GM03348 (cell line): Measurements from ENCODE around the gene SIGLEC11.
"Not testable (repeated sequence)": the region's sequence is repeated elsewhere in the genome, so short reads cannot be mapped to it uniquely, and the experiment has no call there.

Experiments
- DNase-seq: peaks from one replicate; pipeline ENCODE4 v3.0.0; 2012; ENCODE audit warnings: low spot score

SIGLEC11 gene

DNA sequence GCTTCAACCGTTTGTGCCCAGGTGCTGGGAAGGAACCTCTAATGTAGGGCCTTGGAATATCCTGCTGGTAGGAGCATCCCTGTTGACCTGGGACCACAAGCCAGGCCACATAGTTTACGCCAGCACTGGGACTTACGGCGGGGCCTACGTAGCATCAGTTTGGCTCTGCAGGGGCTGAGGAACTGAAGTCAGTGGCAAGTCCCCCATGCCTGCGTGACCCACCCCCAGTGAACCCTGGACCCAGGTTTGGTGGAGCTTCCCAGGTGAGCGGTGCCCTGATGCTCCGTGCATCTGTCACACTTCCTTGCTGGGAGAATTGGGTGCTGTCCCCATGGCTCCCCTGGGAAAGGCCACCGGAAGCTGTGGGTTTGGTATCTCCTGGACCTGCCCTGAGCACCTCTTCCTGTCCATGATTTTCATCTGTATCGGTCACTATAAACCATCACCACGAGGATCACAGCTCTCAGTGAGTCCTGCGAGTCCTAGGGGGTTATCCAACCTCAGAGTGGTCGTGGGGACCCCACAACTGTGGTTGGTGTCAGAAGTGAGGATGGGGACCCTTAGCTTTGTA, 9.9 kb downstream of the SIGLEC11 start:
- DNase-seq, result no peak

DNA sequence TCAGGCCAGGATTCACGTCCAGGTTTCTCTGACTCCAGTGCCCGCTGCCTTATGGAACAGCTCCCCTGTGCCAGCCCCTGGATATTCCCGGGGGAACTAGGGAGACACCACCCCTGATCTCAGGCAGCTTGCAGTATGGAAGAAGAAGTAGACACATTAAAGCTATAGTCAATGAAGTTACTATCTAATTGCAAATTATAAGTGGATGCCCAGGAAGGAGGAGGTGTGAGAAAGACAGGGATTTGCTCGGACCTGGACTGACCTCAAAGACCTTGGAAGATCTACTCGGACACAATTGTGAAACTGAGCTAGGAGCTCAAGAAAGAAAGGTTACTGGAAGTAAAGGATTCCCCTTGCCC, 10.4 kb downstream of the SIGLEC11 start:
- DNase-seq, result no peak

GRCh38 chr19:49949742-49950589, 11.0 kb downstream of the SIGLEC11 start:
- no peak for DNase-seq

- no peak for DNase-seq
Measured at GRCh38 chr19:49946415-49946814, 14.6 kb downstream of the SIGLEC11 start.

DNA sequence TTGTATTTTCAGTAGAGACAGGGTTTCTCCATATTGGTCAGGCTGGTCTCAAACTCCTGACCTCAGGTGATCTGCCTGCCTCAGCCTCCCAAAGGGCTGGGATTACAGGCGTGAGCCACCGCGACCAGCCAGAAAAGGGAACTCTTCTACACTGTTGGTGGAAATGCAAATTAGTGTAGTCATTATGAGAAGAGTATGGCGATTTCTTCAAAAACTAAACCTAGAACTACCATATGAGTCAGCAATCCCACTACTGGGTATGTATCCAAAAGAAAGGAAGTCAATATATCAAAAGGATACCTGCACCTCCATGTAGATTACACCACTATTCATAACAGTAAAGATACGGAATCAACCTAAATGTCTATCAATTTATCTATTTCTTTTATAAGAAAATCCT, 16.4 kb downstream of the SIGLEC11 start:
- DNase-seq, result not testable (repeated sequence)

DNA sequence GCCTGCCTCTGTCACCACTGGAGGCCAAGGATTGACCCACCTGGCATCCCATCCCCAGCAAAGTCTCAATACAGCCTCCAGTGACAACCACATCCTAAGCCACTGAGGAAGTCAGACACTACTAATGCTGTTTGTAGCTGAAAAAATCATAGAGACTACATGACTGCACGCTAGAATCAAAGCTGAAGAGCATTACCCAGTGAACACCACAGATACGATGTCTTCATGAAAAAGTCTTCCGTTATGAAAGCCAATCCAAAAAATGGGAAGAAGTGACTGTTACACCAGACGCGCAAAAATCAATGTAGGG, 20.5 kb downstream of the SIGLEC11 start:
- no peak for DNase-seq

DNA sequence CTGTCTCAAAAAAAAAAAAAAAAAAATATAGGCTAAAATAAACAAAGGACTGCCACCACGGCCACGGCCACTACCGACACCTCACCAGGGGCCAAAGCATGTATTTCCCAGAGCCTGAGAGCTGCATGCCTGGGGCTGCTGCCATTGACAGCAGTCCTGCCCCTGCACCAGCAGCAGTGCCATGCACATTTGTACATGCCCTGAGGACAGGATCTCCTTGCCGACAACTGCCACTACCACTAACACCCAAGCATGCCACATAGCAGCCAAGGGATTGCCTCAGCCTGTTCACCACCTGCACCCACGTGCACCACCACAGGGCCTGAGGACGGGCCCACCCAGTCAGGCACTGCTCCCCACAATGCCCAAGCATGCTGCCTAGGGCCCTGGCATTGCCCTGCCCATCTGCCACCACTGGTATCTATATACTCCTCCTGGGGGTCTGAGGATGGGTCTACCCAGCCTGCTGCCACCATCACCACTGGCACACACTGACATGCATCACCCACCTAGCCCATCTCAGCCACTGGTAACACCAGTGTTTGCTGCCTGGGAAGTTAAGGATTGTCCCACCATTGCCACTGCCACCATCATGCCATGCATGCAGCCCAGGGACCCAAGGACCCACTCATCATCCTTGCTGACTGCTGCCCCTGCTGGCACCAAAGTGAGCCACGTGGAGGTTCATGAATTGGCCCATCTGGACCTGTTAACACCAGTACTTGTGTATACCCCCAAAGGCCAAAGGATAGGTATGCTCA, 21.1 kb downstream of the SIGLEC11 start:
- DNase-seq, result no peak

- DNase-seq, result no peak
Measured at GRCh38 chr19:49938662-49939061, 22.3 kb downstream of the SIGLEC11 start.

DNA sequence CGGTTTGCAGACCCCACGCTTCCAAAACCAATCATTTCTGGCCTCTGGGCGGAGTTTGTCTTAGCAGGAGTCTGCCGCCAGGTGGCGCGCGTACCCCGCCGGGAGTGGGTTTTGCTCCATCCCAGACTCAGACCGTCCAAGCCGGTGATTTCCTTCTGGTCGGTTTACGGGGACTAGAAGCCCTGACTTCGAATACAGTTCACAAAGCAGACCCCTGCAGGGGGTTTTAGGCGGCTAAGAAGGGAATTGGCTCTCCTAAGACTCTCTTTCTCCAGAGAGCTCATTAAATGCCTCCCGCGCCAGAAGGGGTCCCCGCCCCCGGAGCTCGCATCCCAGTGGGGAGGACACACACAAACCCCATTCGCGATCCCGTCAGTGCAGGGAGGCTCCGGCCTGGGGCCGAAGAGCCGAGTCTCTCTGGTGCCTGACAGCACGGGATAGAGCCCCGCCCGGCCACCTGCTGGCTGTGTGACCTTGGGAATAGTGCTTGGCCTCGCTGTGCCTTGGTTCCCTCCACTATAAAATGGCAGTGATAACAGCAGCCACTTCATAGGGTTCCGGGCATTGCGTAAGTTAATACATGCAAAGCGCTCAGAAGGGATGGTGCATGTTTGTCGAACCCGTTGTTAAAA, 23.1 kb downstream of the SIGLEC11 start:
- DNase-seq, result peak; percentile 90

DNA sequence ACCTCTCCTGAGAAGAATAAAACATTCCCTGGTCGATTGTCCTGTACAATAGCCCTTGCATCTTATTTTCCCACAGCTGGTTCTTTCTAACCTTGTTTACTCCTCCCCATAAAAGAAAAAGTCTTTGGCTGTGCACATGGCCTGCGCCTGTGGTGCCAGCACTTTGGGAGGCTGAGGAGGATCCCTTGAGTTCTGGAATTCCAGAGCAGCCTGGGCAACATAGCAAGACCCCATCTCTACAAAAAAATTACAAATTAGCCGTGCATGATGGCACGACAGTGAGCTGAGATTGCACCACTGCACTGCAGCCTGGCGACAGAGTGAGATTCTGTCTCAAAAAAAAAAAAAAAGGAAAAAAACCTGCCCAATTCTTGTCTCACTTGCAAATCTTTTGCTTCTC, 24.4 kb downstream of the SIGLEC11 start:
- DNase-seq, result no peak

- DNase-seq, result no peak
Measured at GRCh38 chr19:49933643-49934042, 27.3 kb downstream of the SIGLEC11 start.

DNA sequence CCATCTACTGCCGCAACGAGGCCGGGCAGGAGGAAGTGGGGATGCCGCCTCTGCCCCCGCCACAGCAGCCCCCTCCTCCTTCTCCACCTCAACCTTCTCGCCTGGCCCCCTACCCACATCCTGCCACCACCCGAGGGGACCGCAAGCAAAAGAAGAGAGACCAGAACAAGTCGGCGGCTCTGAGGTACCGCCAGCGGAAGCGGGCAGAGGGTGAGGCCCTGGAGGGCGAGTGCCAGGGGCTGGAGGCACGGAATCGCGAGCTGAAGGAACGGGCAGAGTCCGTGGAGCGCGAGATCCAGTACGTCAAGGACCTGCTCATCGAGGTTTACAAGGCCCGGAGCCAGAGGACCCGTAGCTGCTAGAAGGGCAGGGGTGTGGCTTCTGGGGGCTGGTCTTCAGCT, 28.2 kb downstream of the SIGLEC11 start:
- DNase-seq, result no peak

- DNase-seq, result no peak
Measured at GRCh38 chr19:49932041-49932451, 28.9 kb downstream of the SIGLEC11 start.

DNA sequence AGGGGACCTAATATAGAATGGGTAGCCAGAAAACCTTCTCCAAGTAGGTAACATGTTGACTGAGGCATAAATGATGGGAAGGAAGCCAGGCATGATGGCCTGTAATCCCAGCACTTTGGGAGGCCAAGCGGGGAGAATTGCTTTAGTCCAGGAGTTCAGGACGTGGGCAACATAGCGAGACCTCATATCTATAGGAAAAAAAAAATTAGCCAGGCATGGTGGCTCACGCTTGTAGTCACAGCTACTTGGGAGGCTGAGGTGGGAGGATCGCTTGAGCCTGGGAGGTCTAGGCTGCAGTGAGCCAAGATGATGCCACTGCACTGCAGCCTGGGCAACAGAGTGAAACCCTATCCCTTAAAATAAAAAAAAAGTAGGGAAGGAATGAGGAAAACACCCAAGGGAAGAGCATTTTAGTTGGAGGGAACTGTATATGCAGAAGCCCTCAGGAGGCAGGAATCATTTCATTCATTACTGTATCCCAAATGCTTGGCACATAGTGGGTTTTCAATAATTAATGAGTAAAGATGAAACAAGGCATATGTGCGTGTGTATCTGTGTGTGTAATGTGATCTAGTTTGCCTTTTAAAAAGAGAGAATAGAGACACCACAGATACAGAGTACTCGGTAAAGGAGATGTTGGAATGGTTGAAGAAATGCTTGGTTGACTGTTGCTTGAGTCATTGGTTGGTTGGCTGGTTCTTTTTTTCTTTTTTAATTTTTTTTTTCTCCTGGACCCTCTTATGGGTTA, 29.5 kb downstream of the SIGLEC11 start:
- DNase-seq, result no peak

DNA sequence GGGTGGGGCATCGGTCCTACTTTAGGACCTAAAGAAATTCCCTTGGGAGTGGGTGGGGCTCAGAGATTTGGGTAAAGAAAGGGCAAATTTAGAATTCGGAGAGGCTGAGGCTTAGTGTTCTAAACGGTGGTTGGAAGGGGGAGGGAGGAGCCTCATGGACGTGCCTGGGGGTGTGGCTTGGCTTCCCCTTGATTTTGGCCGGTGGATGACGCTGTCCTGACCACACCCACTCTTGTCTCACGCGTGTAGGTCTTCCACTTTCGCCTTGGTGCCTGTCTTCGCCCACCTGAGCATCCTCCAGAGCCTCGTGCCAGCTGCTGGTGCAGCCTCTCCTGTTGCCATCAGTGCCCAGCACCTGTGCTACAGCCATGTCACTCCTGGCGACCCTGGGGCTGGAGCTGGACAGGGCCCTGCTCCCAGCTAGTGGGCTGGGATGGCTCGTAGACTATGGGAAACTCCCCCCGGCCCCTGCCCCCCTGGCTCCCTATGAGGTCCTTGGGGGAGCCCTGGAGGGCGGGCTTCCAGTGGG, 30.4 kb downstream of the SIGLEC11 start:
- DNase-seq, result peak; percentile 33

DNA sequence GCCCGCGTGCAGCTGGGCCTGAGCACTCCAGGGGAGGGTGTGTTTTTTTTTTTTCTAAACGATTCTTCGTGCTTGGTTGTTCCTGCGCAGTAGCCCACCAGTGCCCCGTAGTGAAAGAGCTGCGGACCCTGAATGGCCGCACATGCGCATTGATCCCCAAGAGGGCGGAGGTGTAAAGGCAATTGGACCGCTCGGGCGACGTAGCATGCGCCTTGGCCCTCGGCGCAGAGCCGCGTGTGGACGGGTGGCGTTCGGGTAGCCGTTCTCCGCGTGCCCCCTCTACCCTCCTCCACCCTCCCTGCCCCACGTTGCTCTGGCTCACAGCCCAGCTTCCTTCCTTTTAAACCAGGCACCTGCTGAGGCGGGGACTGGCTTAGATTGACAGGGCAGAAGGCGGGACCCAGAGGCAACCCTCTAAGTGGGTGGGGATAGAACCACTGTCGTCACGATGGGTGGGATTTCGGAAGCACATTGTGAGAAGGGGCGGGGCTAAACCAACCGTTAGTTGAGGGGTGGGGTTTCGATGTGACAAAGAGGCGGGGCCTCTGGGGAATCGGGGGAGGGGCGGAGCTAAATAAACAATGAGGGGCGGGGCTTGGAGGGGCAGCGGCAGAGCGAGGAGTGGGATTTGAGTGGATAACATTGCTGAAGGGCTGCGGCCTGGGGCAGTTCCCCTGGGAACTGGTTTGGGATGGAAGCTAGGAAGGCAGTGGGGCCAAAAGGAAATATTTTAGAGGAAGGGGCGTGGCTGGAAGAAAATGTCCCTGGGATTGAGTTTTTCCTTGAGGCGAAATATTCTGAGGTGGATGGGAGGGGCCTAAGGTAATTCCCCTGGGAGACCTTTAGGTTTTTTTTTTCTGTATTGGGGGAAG, 31.1 kb downstream of the SIGLEC11 start:
- DNase-seq, result peak; percentile 96

DNA sequence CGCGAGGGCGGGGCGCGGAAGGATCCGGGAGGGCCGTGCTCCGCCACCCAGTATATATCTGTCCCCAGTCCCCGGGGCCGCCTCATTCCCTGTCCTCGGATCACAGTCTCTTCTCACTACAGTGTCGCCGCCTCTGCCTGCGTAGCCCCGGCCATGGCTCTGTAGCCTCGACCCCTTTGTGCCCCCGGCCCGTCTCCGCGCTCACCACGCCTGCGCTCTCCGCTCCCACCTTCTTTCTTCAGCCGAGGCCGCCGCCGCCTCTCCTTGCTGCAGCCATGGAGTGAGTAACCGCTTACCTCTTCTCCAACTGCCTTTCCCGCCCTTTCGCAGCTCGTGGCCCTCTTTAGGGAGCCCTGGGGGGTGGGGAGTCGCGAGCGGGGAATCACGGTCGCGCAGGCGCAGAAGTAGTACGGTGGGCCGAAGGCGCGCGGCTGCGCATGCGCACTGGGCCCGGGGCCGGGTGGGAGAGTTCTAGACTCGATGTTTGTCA, 31.8 kb downstream of the SIGLEC11 start, which contains the start of the genes ATF5 and NUP62:
ATF5 (plus strand) TSS at position 85 of the 490 bp plus-strand sequence. CDS start 1,646 bp downstream, outside the sequence.
NUP62 (minus strand) TSS at position 384 of the 490 bp plus-strand sequence. CDS start 19,697 bp downstream, outside the sequence.
- DNase-seq, result peak; percentile 100

DNA sequence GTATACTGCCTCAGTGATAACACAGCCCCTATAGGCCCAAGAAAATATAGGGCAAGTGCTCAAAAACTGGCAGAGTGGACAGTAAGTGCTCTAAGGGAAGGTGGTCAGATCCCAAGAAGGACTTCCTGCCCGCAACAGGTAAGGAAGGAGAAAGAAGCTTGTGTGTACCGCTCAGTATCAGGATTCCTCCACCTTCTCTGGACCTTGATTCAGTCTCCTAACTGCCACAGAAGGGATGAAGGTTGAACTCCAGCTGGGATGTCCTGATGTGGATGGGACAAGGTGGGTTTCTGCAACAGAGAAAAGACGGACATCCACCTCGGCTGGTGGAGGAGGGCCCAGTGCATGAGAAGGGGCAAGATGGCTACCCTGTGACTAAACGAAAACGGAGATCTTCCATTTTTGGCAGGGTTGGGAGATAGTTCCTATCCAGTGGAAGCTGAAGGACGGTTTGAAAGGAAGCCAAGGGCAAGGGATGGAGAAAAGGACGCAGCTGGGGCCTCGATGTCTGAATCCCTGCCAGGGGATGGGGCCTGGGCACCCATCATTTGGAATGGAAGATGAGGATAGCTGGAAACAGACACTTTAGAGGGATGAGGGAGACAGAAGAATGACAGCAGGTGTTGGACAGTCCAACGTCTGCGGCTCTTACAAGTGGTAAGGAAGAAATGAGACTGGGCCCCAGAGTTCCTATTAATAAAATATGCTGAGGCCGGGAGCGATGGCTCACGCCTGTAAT, 33.3 kb downstream of the SIGLEC11 start:
- no peak for DNase-seq

GRCh38 chr19:49926515-49926914, 34.5 kb downstream of the SIGLEC11 start:
- DNase-seq, result no peak

DNA sequence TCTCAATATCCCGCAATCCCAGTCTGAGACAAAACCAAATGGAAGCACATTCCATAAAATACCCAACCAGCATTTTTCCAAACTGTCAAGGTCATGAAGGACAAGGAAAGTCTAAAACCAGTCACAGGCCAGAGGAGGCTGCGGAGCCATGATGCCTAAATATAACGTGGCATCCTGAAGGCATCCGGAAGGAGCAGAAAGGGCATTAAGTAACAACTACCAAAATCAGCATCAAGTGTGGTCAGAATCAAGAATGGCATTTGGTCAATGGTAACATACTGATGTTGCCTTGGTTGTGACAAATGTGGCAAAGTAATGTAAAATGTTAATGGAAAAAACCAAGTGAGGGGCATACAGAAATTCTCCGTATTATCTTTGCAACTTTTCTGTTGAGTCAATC, 35.5 kb downstream of the SIGLEC11 start:
- DNase-seq, result no peak
